Tibial nerve (tissue), 4 donors: ENCODE data around the gene HMHB1.

Experiments
- CTCF ChIP-seq, 5 experiments: fragments of 200-600 bp in 3 of 5; fragments of 450-650 bp in 2 of 5; sonication (generic) in 3 of 5; IDR thresholded peaks; one replicate each; pipeline ENCODE4 v1.5.1; 2016 to 2019; ENCODE audit warnings: antibody characterized with exemption in 5 of 5, mild to moderate bottlenecking in 3 of 5, moderate library complexity in 2 of 5
- EP300 ChIP-seq, 2 donors: sonication (generic); formaldehyde crosslinking; IDR thresholded peaks; one replicate each; pipeline ENCODE4 v1.6.1; 2017; ENCODE audit warnings: antibody characterized with exemption in 2 of 2, mild to moderate bottlenecking in 1 of 2
- POLR2A ChIP-seq, 2 donors: fragments of 450-650 bp; IDR thresholded peaks; one replicate each; pipeline ENCODE4 v1.6.1; 2017; ENCODE audit warnings: antibody characterized with exemption in 2 of 2, mild to moderate bottlenecking in 2 of 2, moderate library complexity in 2 of 2

- TF ChIP-seq EP300 (IDR thresholded peaks at IDR 0.05) (no peak), CTCF (IDR thresholded peaks at IDR 0.05) (no peak), POLR2A (IDR thresholded peaks at IDR 0.05) (no peak)
These were observed at the start of gene HMHB1 for GRCh38 chr5:143812085-143812705.
